ENCODE measurements around the gene SLC5A2. TPM values are rescaled to one million over a fixed set of nuclear protein-coding genes. Genes with fewer than 3 reads are reported as not detected.

Gene SLC5A2
- total and polyA plus RNA-seq, 2 of the 13 experiments (the other 11 are each of a cell fraction or from before 2014, with no cell fraction given): 0.24 to 0.97 TPM

- TF ChIP-seq POGK (CRISPR knock-in tag; conservative IDR thresholded peaks at IDR 0.05) (peak; percentile 96), AKNA (CRISPR knock-in tag; IDR thresholded peaks at IDR 0.05; ENCODE audit: borderline replicate concordance) (no peak), ZFP37 (CRISPR knock-in tag; IDR thresholded peaks at IDR 0.05; ENCODE audit: borderline replicate concordance) (peak; percentile 27; the same call in 1 of the 2 replicates), FOXC1 (CRISPR knock-in tag; IDR thresholded peaks at IDR 0.05; ENCODE audit: borderline replicate concordance) (peak; percentile 85; the same call in 1 of the 2 replicates), MYNN (CRISPR knock-in tag; IDR thresholded peaks at IDR 0.05; ENCODE audit: low read depth) (peak; percentile 54; the same call in 1 of the 2 replicates), ARID5B (CRISPR knock-in tag; IDR thresholded peaks at IDR 0.05) (peak; percentile 82), ZSCAN30 (CRISPR knock-in tag; IDR thresholded peaks at IDR 0.05) (peak; percentile 79; the same call in 1 of the 2 replicates), THAP9 (CRISPR knock-in tag; IDR thresholded peaks at IDR 0.05; ENCODE audit: borderline replicate concordance) (peak; percentile 97), SNAPC5 (CRISPR knock-in tag; IDR thresholded peaks at IDR 0.05; ENCODE audit: borderline replicate concordance) (no peak; the same call in 1 of the 2 replicates)
Measured at GRCh38 chr16:31507929-31508705, 25.2 kb downstream of the SLC5A2 start, which contains the start of gene RUSF1 (continued).
